ENCODE measurements around the gene CHDH.

CHDH gene

DNA sequence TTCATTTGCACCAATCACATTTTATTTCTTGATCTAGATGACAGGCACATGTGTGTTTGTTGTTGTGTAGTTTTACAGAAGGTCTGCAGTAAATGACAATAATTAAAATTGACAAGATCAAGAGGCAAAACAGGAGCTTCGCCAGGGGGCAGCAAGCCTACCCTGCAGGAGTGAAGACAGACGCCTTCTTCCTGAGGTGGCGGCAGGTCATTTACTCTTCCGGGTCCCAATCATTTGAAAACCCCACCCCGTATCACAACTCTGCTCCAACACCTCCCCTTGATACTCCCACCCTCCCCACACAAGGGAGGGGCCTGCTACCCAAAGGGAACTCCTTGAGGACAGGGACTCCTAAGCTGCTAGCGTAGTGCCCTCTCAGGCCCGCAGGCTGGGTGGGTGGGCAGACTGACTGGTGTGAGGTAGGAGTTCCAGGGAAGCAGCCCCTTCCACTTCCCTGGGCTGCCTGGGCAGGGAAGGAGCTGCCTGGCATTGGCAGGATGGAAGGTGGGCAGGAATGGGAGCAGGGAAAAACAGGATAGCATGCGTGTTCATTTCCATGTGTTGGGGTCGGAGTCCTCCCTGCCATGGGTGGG is 13.1 kb downstream of the CHDH start:
- TF ChIP-seq, protein P1, sequence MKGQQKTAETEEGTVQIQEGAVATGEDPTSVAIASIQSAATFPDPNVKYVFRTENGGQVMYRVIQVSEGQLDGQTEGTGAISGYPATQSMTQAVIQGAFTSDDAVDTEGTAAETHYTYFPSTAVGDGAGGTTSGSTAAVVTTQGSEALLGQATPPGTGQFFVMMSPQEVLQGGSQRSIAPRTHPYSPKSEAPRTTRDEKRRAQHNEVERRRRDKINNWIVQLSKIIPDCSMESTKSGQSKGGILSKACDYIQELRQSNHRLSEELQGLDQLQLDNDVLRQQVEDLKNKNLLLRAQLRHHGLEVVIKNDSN (IDR thresholded peaks at IDR 0.05), result no peak
- TF ChIP-seq EGR1 (IDR thresholded peaks at IDR 0.05) (no peak), TEAD4 (IDR thresholded peaks at IDR 0.05) (no peak), TCF12 (IDR thresholded peaks at IDR 0.05; ENCODE audit: low read depth) (no peak), YY1 (IDR thresholded peaks at IDR 0.05; ENCODE audit: low read depth) (no peak)
- TF ChIP-seq, protein P2, sequence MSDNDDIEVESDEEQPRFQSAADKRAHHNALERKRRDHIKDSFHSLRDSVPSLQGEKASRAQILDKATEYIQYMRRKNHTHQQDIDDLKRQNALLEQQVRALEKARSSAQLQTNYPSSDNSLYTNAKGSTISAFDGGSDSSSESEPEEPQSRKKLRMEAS (IDR thresholded peaks at IDR 0.05), result no peak

GRCh38 chr3:53830944-53831343 is 15.3 kb downstream of the CHDH start:
- TF ChIP-seq ZBTB7A (IDR thresholded peaks at IDR 0.05; ENCODE audit: low read depth), result no peak
- no peak for TF ChIP-seq EGR1 (IDR thresholded peaks at IDR 0.05)
- TF ChIP-seq FOXM1 (IDR thresholded peaks at IDR 0.05; ENCODE audit: borderline replicate concordance, low read depth), result no peak
- no peak for TF ChIP-seq CEBPB (IDR thresholded peaks at IDR 0.05)
- TF ChIP-seq TEAD4 (IDR thresholded peaks at IDR 0.05), result no peak
- no peak for TF ChIP-seq TAF1 (IDR thresholded peaks at IDR 0.05; ENCODE audit: low read depth)
- TF ChIP-seq EP300 (IDR thresholded peaks at IDR 0.05; ENCODE audit: borderline replicate concordance), result no peak
- no peak for TF ChIP-seq REST (IDR thresholded peaks at IDR 0.05; ENCODE audit: low read depth)
- TF ChIP-seq, protein P2 (IDR thresholded peaks at IDR 0.05), result no peak
- no peak for TF ChIP-seq NFIC (IDR thresholded peaks at IDR 0.05)
- TF ChIP-seq, protein P1 (IDR thresholded peaks at IDR 0.05), result no peak
- no peak for TF ChIP-seq YY1 (IDR thresholded peaks at IDR 0.05; ENCODE audit: low read depth)
- TF ChIP-seq RAD21 (IDR thresholded peaks at IDR 0.05; ENCODE audit: low read depth), result no peak
- TF ChIP-seq TCF12 (IDR thresholded peaks at IDR 0.05; ENCODE audit: low read depth), result no peak
- TF ChIP-seq CREB1 (IDR thresholded peaks at IDR 0.05; ENCODE audit: low read depth), result no peak

DNA sequence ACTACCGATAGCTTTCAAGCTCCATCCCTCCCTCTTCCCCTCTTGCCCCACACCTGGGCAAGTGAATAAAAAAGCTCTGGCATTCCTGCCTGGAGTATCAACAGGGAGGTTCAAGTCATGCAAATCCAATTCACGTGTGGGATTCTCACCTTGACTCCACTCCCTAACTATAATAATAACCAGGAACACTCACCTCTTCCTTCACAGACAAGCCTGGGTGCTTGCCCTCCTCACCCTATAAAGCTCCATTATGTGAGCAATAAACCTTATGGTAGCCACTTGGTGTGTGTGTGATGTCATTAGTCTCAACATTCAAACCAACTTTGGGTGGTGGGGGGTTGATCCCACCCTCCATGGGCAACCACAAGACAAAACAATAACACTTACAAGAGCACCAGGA is 16.6 kb downstream of the CHDH start:
- TF ChIP-seq REST (IDR thresholded peaks at IDR 0.05; ENCODE audit: low read depth), result no peak

GRCh38 chr3:53828581-53828980 is 17.6 kb downstream of the CHDH start:
- TF ChIP-seq CREB1 (IDR thresholded peaks at IDR 0.05; ENCODE audit: low read depth) (no peak), ZBTB7A (IDR thresholded peaks at IDR 0.05; ENCODE audit: low read depth) (no peak), REST (IDR thresholded peaks at IDR 0.05; ENCODE audit: low read depth) (no peak), FOXM1 (IDR thresholded peaks at IDR 0.05; ENCODE audit: borderline replicate concordance, low read depth) (no peak), CEBPB (IDR thresholded peaks at IDR 0.05) (no peak), EGR1 (IDR thresholded peaks at IDR 0.05) (no peak), EP300 (IDR thresholded peaks at IDR 0.05; ENCODE audit: borderline replicate concordance) (no peak), TAF1 (IDR thresholded peaks at IDR 0.05; ENCODE audit: low read depth) (no peak)
- TF ChIP-seq, protein P1 (IDR thresholded peaks at IDR 0.05), result no peak

DNA sequence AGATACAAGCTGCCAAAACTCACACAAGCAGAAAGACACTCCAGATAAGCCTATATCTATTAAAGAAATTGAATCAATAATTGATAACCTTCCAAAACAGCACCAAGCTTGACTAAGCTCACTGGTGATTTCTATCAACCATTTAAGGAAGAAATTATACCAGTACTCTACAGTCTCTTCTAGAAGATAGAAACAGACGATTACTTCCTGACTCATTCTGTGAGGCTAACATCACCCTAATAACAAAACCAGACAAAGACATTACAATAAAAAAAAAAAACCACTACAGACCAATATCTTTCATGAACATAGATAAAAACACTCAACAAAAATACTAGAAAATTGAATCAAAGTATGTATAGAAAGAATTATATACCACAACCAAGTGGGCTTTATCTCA is 20.2 kb downstream of the CHDH start:
- no peak for TF ChIP-seq CREB1 (IDR thresholded peaks at IDR 0.05; ENCODE audit: low read depth)
- no peak for TF ChIP-seq ZBTB7A (IDR thresholded peaks at IDR 0.05; ENCODE audit: low read depth)
- no peak for TF ChIP-seq EGR1 (IDR thresholded peaks at IDR 0.05)
- no peak for TF ChIP-seq YY1 (IDR thresholded peaks at IDR 0.05; ENCODE audit: low read depth)
- no peak for TF ChIP-seq EP300 (IDR thresholded peaks at IDR 0.05; ENCODE audit: borderline replicate concordance)
- no peak for TF ChIP-seq NFIC (IDR thresholded peaks at IDR 0.05)
- TF ChIP-seq TCF12 (IDR thresholded peaks at IDR 0.05; ENCODE audit: low read depth), result no peak
- TF ChIP-seq CEBPB (IDR thresholded peaks at IDR 0.05), result no peak
- no peak for TF ChIP-seq TAF1 (IDR thresholded peaks at IDR 0.05; ENCODE audit: low read depth)
- no peak for TF ChIP-seq REST (IDR thresholded peaks at IDR 0.05; ENCODE audit: low read depth)
- TF ChIP-seq TEAD4 (IDR thresholded peaks at IDR 0.05), result no peak
- TF ChIP-seq, protein P1 (IDR thresholded peaks at IDR 0.05), result no peak
- no peak for TF ChIP-seq RAD21 (IDR thresholded peaks at IDR 0.05; ENCODE audit: low read depth)
